GM10266 (cell line): ENCODE results near the gene PNMA8A.
A peak's percentile ranks its signal among the peaks of the same experiment; 100 is the strongest.
"Not testable (repeated sequence)": the region's sequence is repeated elsewhere in the genome, so short reads cannot be mapped to it uniquely, and the experiment has no call there.

ENCODE experiments used
- DNase-seq: peaks from one replicate; pipeline ENCODE4 v3.0.0; 2012; ENCODE audit errors: extremely low spot score
- TF ChIP-seq, protein P1 (sequence below): IDR thresholded peaks from 2 replicates; pipeline ENCODE4 v1.5.1; 2012; ENCODE audit warnings: mild to moderate bottlenecking, low read depth; ENCODE audit not compliant: control insufficient read depth, insufficient read depth; ENCODE audit errors: missing control alignments

The PNMA8A gene

DNA sequence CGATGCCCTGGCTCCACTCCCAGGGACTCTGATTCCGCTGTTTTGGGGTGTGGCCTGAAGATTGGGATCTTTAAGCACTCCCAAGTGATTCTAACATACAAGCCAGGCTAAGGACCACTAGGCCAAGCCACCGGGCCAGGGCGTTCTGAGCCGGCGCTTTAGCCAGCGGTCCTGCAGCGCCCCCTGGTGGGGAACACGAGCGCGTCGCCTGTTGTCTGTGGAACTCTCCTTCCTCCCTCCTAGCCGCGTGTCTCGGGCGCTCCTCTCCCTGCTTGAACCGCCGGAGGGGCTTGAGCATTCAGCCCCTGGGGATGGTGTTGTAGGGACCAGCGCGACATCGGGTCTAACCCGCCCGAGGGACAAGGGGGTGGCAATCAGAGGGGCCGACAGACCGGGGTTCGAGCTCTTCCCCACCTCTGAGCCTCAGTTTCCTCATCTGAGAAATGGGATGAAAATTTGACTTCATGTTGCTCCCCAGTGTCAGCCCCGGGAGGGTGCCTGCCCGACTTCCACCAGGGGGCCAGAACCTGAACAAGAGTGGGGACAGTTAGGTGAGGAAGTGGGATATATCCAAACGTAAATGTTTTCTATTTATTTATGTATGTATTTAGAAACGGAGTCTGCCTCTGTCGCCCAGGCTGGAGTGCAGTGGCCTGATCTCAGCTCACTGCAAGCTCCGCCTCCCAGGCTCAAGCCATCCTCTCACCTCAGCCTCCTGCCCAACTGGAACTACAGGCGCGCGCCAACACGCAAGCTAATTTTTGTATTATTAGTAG lies 42.3 kb upstream of the PNMA8A start:
- TF ChIP-seq, protein P1, sequence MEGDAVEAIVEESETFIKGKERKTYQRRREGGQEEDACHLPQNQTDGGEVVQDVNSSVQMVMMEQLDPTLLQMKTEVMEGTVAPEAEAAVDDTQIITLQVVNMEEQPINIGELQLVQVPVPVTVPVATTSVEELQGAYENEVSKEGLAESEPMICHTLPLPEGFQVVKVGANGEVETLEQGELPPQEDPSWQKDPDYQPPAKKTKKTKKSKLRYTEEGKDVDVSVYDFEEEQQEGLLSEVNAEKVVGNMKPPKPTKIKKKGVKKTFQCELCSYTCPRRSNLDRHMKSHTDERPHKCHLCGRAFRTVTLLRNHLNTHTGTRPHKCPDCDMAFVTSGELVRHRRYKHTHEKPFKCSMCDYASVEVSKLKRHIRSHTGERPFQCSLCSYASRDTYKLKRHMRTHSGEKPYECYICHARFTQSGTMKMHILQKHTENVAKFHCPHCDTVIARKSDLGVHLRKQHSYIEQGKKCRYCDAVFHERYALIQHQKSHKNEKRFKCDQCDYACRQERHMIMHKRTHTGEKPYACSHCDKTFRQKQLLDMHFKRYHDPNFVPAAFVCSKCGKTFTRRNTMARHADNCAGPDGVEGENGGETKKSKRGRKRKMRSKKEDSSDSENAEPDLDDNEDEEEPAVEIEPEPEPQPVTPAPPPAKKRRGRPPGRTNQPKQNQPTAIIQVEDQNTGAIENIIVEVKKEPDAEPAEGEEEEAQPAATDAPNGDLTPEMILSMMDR, result peak; percentile 84
- peak; percentile 80 for DNase-seq

DNA sequence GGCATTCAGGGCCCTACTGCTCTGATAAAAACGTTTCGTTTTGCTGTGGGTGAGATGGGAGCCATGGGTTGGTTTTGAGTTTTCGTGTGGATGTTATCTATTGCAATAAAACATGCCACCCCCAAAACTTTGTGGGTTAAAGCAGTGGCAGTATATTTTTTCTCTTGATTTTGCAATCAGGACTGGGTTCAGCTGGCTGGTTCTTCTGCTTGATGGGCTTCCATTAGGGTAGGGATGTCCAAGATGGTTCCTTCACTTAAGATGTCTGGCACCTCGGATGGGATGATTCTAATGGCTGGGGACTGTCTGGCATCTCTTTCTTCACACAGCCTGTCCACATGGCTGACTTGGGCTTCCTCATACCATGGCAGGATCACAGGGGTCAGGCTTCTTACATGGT lies 39.9 kb upstream of the PNMA8A start:
- no peak for DNase-seq
- TF ChIP-seq, protein P1, result no peak

DNA sequence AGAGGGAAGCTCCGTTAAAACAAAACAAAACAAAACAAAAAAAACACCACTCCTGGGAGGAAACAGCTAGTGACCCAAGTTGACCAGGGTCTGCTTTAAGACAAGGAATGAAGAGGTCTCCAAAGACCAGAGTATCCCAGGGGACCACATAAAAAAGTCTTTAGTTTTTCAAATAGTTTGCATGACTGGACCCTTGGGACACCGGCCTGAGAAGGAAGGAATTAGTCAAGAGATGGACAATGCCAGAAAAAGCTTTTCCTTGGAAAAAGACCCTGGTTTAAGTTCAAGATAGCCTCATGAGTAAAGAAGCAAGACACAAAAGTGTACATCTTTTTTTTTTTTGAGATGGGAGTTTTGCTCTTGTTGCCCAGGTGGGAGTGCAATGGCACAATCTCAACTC lies 36.8 kb upstream of the PNMA8A start:
- TF ChIP-seq, protein P1, result no peak
- DNase-seq, result no peak

DNA sequence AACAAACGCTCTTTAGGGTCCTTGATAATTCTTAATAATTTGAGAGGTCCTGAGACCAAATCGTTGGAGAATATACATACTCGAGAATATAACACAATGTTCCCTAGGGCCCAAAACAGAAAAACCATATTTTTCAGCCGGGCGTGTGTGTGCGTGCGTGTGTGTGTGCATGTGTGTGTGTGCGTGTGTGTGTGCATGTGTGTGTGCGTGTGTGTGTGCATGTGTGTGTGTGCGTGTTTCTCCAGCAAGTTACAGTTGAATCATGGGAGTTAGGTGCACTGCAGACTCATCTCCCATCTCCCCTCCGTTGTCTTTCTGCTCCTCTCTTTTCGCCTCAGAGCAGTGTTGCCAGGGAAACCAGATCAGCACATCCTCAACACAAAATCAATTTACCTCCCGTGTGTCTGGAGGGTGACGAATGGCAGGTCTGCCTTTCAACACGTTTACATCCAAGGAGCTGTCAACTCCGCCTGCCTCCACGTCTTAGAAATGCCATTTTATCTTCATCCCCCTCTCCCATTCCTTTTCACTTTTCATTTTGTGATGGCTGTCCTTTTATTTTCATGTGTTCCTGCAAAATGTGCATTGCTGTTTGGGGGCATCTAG lies 32.6 kb upstream of the PNMA8A start:
- TF ChIP-seq, protein P1, result no peak
- DNase-seq, result no peak

DNA sequence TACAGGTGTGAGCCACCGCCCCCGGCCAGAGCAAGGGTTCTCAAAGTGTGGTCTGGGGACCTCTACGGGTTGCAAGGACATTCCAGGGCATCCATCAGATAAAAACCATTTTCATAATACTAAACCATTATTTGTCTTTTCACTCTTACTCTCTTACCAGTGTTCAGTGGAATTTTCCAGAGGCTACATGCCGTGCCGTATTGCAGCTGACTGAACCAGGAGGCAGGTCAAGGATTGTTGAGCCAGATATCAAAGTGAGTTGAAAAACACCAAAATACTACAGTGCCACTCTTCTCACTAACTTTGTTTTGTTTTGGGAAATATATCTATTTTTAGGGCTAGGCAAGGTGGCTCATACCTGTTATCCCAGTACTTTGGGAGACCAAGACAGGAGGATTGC lies 31.5 kb upstream of the PNMA8A start:
- no peak for DNase-seq
- TF ChIP-seq, protein P1, result no peak

DNA sequence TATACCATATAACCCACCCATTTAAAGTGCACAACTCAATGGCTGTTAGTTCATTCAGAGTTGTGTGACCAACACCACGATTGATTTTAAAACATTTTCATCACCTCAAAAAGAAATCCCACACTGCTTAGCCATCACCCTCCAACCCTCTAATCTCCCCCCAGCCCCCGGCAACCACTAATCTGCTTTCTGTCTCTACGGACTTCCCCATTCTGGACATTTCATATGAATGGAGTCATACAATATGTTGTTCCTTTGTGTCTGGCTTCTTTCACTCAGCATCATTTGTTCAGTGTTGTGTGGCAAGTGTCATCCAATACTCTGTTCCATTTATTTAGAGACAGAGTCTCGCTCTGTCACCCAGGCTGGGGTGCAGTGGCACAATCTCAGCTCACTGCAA lies 28.3 kb upstream of the PNMA8A start:
- TF ChIP-seq, protein P1, result no peak
- DNase-seq, result no peak

DNA sequence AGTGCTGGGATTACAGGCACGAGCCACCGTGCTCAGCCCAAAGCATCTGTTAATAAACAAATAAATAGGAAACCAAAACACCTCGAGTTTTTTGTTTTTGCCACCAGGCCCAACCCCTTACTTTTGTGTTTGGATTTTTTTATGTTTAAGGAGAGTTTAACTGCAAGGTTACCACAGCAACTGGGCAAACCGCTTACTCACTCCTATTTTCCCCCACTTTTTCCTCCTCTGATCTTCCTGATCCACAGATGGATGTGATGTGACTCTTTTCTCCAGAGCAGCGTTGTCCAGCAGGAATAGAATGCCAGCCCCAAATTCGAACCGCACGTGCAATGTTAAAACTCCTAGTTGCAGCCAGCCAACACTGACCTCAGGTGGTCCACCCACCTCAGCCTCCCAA lies 26.4 kb upstream of the PNMA8A start:
- TF ChIP-seq, protein P1, result no peak
- DNase-seq, result no peak

DNA sequence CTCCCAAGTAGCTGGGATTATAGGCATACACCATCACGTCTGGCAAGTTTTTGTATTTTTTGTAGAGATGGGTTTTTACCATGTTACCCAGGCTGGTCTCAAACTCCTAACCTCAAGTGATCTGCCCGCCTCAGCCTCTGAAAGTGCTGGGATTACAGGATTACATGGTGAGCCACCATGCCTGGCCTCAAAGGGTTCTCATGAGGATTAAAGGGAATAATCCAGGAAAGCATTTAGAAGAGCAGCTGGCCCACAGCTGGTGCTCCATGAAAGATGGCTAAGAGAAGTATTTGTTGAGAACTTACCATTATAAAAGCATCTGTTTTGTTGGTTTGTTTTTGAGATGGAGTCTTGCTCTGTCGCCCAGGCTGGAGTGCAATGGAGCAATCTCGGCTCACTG lies 25.5 kb upstream of the PNMA8A start:
- DNase-seq, result not testable (repeated sequence)
